H9 (cell line): ENCODE results near the gene ARID1B. TPM values are rescaled to one million over a fixed set of nuclear protein-coding genes. Genes with fewer than 3 reads are reported as not detected.

Experiments
- DNase-seq: peaks from one replicate; pipeline ENCODE4 v3.0.0-alpha.2; 2017
- H2AFZ ChIP-seq: one replicate; pipeline ENCODE4 v1.6.1; 2013; ENCODE audit warnings: mild to moderate bottlenecking, low read length, control low read depth, moderate library complexity
- H2AK5ac ChIP-seq: 2 replicates; pipeline ENCODE4 v1.6.1; 2013; ENCODE audit warnings: low read length, control low read depth, mixed read lengths; ENCODE audit not compliant: insufficient read length
- H2BK120ac ChIP-seq: one replicate; pipeline ENCODE4 v1.6.1; 2013; ENCODE audit warnings: low read depth, mild to moderate bottlenecking, low read length, control low read depth, inconsistent platforms; ENCODE audit not compliant: poor library complexity, severe bottlenecking
- H2BK12ac ChIP-seq: 2 replicates; pipeline ENCODE4 v1.6.1; 2013; ENCODE audit warnings: low read length, control low read depth, mixed read lengths, low read depth; ENCODE audit not compliant: insufficient read length
- H2BK15ac ChIP-seq: 2 replicates; pipeline ENCODE4 v1.6.1; 2013; ENCODE audit warnings: low read depth, low read length, control low read depth
- H2BK20ac ChIP-seq: one replicate; pipeline ENCODE4 v1.6.1; 2013; ENCODE audit warnings: low read depth, mild to moderate bottlenecking, low read length, control low read depth, inconsistent platforms; ENCODE audit not compliant: poor library complexity, severe bottlenecking
- H2BK5ac ChIP-seq: 2 replicates; pipeline ENCODE4 v1.6.1; 2013; ENCODE audit warnings: low read length, control low read depth, mixed read lengths; ENCODE audit not compliant: insufficient read length
- H3K14ac ChIP-seq: 2 replicates; pipeline ENCODE4 v1.6.1; 2013; ENCODE audit warnings: low read length, control low read depth; ENCODE audit not compliant: insufficient read depth
- H3K18ac ChIP-seq: 2 replicates; pipeline ENCODE4 v1.6.1; 2013; ENCODE audit warnings: low read depth, mild to moderate bottlenecking, mixed read lengths, low read length, control low read depth; ENCODE audit not compliant: insufficient read length
- H3K23ac ChIP-seq: 2 replicates; pipeline ENCODE4 v1.6.1; 2013; ENCODE audit warnings: low read length, control low read depth, mixed read lengths, low read depth; ENCODE audit not compliant: insufficient read length
- H3K23me2 ChIP-seq: 2 replicates; pipeline ENCODE4 v1.6.1; 2013; ENCODE audit warnings: low read depth, mild to moderate bottlenecking, mixed read lengths, low read length, control low read depth; ENCODE audit not compliant: insufficient read length, poor library complexity, severe bottlenecking
- H3K27ac ChIP-seq: 2 replicates; pipeline ENCODE4 v1.5.1; 2013; ENCODE audit warnings: low read length, control low read depth, mixed read lengths, low read depth; ENCODE audit not compliant: insufficient read length
- H3K27me3 ChIP-seq: 2 replicates; pipeline ENCODE4 v1.6.1; 2013; ENCODE audit warnings: low read length, control low read depth, inconsistent platforms; ENCODE audit not compliant: insufficient read depth
- H3K4ac ChIP-seq: 2 replicates; pipeline ENCODE4 v1.6.1; 2013; ENCODE audit warnings: low read depth, mild to moderate bottlenecking, control low read depth, inconsistent platforms, low read length, moderate library complexity
- H3K4me1 ChIP-seq: 2 replicates; pipeline ENCODE4 v1.6.1; 2013; ENCODE audit warnings: low read length, control low read depth, inconsistent platforms; ENCODE audit not compliant: insufficient read depth
- H3K4me2 ChIP-seq: 2 replicates; pipeline ENCODE4 v1.6.1; 2013; ENCODE audit warnings: low read length, control low read depth, mixed read lengths; ENCODE audit not compliant: insufficient read length, insufficient read depth
- H3K56ac ChIP-seq: 2 replicates; pipeline ENCODE4 v1.6.1; 2013; ENCODE audit warnings: low read depth, mild to moderate bottlenecking, mixed read lengths, low read length, control low read depth; ENCODE audit not compliant: insufficient read length
- H3K79me1 ChIP-seq: 2 replicates; pipeline ENCODE4 v1.6.1; 2013; ENCODE audit warnings: low read depth, mild to moderate bottlenecking, moderate library complexity, low read length, control low read depth, inconsistent platforms; ENCODE audit not compliant: insufficient read depth, poor library complexity, severe bottlenecking
- H3K79me2 ChIP-seq: 2 replicates; pipeline ENCODE4 v1.6.1; 2013; ENCODE audit warnings: low read length, control low read depth, inconsistent platforms; ENCODE audit not compliant: insufficient read depth
- H3K9ac ChIP-seq: 2 replicates; pipeline ENCODE4 v1.6.1; 2013; ENCODE audit warnings: low read length, control low read depth, mixed read lengths; ENCODE audit not compliant: insufficient read length; ENCODE audit errors: extremely low read depth
- H3K9me3 ChIP-seq: one replicate; pipeline ENCODE4 v1.6.1; 2013; ENCODE audit warnings: low read depth, low read length, inconsistent platforms; ENCODE audit not compliant: control insufficient read depth
- H3T11ph ChIP-seq: one replicate; pipeline ENCODE4 v1.6.1; 2013; ENCODE audit warnings: mild to moderate bottlenecking, low read length, control low read depth, inconsistent platforms
- H4K20me1 ChIP-seq: one replicate; pipeline ENCODE4 v1.6.1; 2013; ENCODE audit not compliant: control insufficient read depth, insufficient read length, insufficient read depth
- H4K5ac ChIP-seq: 2 replicates; pipeline ENCODE4 v1.6.1; 2013; ENCODE audit warnings: low read depth, mild to moderate bottlenecking, mixed read lengths, low read length, control low read depth; ENCODE audit not compliant: insufficient read length
- H4K8ac ChIP-seq: replicated peaks from 2 replicates; pipeline ENCODE4 v1.6.1; 2013; ENCODE audit warnings: low read length, control low read depth, mixed read lengths, low read depth; ENCODE audit not compliant: insufficient read length
- H4K91ac ChIP-seq: 2 replicates; pipeline ENCODE4 v1.6.1; 2013; ENCODE audit warnings: low read depth, mild to moderate bottlenecking, moderate library complexity, mixed read lengths, low read length, control low read depth; ENCODE audit not compliant: insufficient read length
- H3K27ac Mint-ChIP-seq, 3 experiments: 2 replicates in 2 of 3; 3 replicates in 1 of 3; pipeline ENCODE4 v1.8.0; 2020 to 2021; ENCODE audit warnings: mixed read lengths in 3 of 3, mild to moderate bottlenecking in 1 of 3, moderate library complexity in 1 of 3
- H3K27me3 Mint-ChIP-seq: 2 replicates; pipeline ENCODE4 v1.8.0; 2021; ENCODE audit warnings: low read depth, mild to moderate bottlenecking, moderate library complexity, mixed read lengths
- H3K36me3 Mint-ChIP-seq, 3 experiments: 2 replicates in 2 of 3; 3 replicates in 1 of 3; pipeline ENCODE4 v1.8.0; 2020 to 2021; ENCODE audit warnings: low read depth in 3 of 3, mixed read lengths in 3 of 3; ENCODE audit not compliant: insufficient read depth in 1 of 3
- H3K4me1 Mint-ChIP-seq, 2 experiments: 2 replicates each; pipeline ENCODE4 v1.8.0; 2020; ENCODE audit warnings: mixed read lengths in 2 of 2
- H3K4me3 Mint-ChIP-seq, 2 experiments: 2 replicates in 1 of 2; 3 replicates in 1 of 2; pipeline ENCODE4 v1.8.0; 2020 to 2021; ENCODE audit warnings: mild to moderate bottlenecking in 2 of 2, mixed read lengths in 2 of 2, moderate library complexity in 1 of 2
- H3K9me3 Mint-ChIP-seq, 2 experiments: 2 replicates in 1 of 2; 3 replicates in 1 of 2; pipeline ENCODE4 v1.8.0; 2020; ENCODE audit warnings: mild to moderate bottlenecking in 2 of 2, mixed read lengths in 2 of 2, moderate library complexity in 1 of 2
- WGBS: extraction: QIAGEN DNeasy Blood & Tissue Kit; methylation state at CpG from one replicate; pipeline ENCODE4 v1.1.7; 2013; ENCODE audit warnings: missing lambda C conversion rate, low lambda C conversion rate, mixed read lengths; ENCODE audit not compliant: insufficient read length; ENCODE audit errors: extremely low coverage; 5-methylcytosine and 5-hydroxymethylcytosine counted together
- total RNA-seq: library from RNA; stranded (reverse); gene quantifications from 2 replicates; pipeline ENCODE4 v1.2.1, GENCODE V29; 2021
- TF ChIP-seq, protein P1 (sequence below): fragments of 200-600 bp; sonication (generic); conservative IDR thresholded peaks from 3 replicates; pipeline ENCODE4 v1.8.0; 2021; ENCODE audit warnings: antibody characterized with exemption, mild to moderate bottlenecking

The ARID1B gene
- total RNA-seq, 1 experiment from 2014 or later, result 88.2 TPM

DNA sequence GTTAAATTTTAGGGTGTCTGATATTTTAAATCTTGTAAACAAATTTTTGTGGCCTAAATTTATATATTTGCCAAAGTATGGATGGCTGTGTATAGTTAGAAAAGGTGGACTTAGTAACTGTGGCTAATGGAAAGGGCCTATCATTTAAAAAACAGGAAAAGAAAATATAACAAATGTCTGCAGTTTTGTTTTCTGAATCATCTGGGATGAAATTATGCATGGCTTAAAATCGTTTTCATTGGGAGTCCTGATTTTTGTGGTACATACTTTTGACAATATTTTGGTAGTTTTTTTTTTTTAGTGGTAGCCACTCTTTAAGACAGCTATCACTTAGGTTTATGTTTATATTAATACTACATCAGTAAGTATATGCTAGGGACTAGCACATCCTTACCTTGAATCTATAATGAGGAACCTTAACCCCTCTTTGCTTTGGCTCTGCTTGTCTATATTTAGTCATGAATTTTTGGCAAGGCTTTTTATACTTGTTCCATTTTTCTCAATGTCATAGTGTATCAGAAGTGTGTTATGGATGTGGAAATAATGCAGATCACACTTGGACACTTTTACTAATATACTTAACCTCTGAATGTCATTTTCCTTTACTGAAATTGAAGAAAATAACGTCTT lies 5.6 kb downstream of the ARID1B start:
- no peak overlapping the region for H4K5ac ChIP-seq
- H2BK20ac ChIP-seq, result no peak overlapping the region
- no peaks in the 10 kb centered on the region for H3K27me3 Mint-ChIP-seq
- H3K79me2 ChIP-seq, result peaks cover 37% of the 10 kb centered on the region; the same call in 1 of the 2 replicates
- no peaks in the 10 kb centered on the region for H3K79me1 ChIP-seq
- H3K4ac ChIP-seq, result no peak overlapping the region
- H3K23ac ChIP-seq, result no peak overlapping the region
- no peak overlapping the region for H2AFZ ChIP-seq
- no peak overlapping the region for H3K9ac ChIP-seq
- H3K4me2 ChIP-seq, result no peak overlapping the region
- H2BK12ac ChIP-seq, result no peak overlapping the region
- H3K4me1 Mint-ChIP-seq, result peaks cover 59 to 70% of the 10 kb centered on the region in 2 experiments
- no peak overlapping the region for H2BK120ac ChIP-seq
- no peak overlapping the region for H3K14ac ChIP-seq
- H2BK5ac ChIP-seq, result no peak overlapping the region
- H3K27ac ChIP-seq, result no peak overlapping the region
- TF ChIP-seq, protein P1, sequence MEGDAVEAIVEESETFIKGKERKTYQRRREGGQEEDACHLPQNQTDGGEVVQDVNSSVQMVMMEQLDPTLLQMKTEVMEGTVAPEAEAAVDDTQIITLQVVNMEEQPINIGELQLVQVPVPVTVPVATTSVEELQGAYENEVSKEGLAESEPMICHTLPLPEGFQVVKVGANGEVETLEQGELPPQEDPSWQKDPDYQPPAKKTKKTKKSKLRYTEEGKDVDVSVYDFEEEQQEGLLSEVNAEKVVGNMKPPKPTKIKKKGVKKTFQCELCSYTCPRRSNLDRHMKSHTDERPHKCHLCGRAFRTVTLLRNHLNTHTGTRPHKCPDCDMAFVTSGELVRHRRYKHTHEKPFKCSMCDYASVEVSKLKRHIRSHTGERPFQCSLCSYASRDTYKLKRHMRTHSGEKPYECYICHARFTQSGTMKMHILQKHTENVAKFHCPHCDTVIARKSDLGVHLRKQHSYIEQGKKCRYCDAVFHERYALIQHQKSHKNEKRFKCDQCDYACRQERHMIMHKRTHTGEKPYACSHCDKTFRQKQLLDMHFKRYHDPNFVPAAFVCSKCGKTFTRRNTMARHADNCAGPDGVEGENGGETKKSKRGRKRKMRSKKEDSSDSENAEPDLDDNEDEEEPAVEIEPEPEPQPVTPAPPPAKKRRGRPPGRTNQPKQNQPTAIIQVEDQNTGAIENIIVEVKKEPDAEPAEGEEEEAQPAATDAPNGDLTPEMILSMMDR, result no peak
- H3K27me3 ChIP-seq, result no peaks in the 10 kb centered on the region
- H4K91ac ChIP-seq, result no peak overlapping the region
- H2BK15ac ChIP-seq, result no peak overlapping the region
- DNase-seq, result no peak
- H3K27ac Mint-ChIP-seq, result 0 out of 7 replicates have a peak overlapping the region, but pooled peaks of 1 of the 3 experiments have one; percentile 40
- peaks cover 8% of the 10 kb centered on the region for H3K23me2 ChIP-seq
- no peak overlapping the region for H3T11ph ChIP-seq
- H3K9me3 Mint-ChIP-seq, result no peaks in the 10 kb centered on the region; a peak in 1 of 5 replicates
- no peak overlapping the region for H3K56ac ChIP-seq
- H3K36me3 Mint-ChIP-seq, result peaks cover 3 to 11% (median 10%) of the 10 kb centered on the region in 3 experiments; a peak in 6 of 7 replicates
- no peaks in the 10 kb centered on the region for H3K9me3 ChIP-seq
- H3K4me3 Mint-ChIP-seq, result peak overlapping the region; percentile 40 to 52
- peaks cover 5% of the 10 kb centered on the region; the same call in 1 of the 2 replicates for H3K4me1 ChIP-seq
- H4K8ac ChIP-seq, result no peak overlapping the region
- H2AK5ac ChIP-seq, result no peak overlapping the region
- no peak overlapping the region for H3K18ac ChIP-seq
- no CpG with 5 or more reads among the region's 2 CpGs for WGBS
- H4K20me1 ChIP-seq, result no peaks in the 10 kb centered on the region
